ENCODE data around the gene SPATA13.

Gene SPATA13

GRCh38 chr13:24286624-24287023 is 126.1 kb downstream of the SPATA13 start:
- DNase-seq (ENCODE audit: low read depth): no peak
- TF ChIP-seq CTCF (IDR thresholded peaks at IDR 0.05; ENCODE audit: control insufficient read depth, insufficient read depth, low read depth, low read length, missing control alignments): no peak
- H3K4me3 ChIP-seq (ENCODE audit: control insufficient read depth, low read depth, low read length): no peak overlapping the region

- DNase-seq (ENCODE audit: low read depth): no peak
- no peak for TF ChIP-seq CTCF (IDR thresholded peaks at IDR 0.05; ENCODE audit: control insufficient read depth, insufficient read depth, low read depth, low read length, missing control alignments)
- H3K4me3 ChIP-seq (ENCODE audit: control insufficient read depth, low read depth, low read length): no peak overlapping the region
These were observed 127.3 kb downstream of the SPATA13 start for GRCh38 chr13:24287748-24288287.

- no peak overlapping the region for H3K4me3 ChIP-seq (ENCODE audit: control insufficient read depth, low read depth, low read length)
- no peak for TF ChIP-seq CTCF (IDR thresholded peaks at IDR 0.05; ENCODE audit: control insufficient read depth, insufficient read depth, low read depth, low read length, missing control alignments)
- peak; percentile 78 for DNase-seq (ENCODE audit: low read depth)
These were observed 128.3 kb downstream of the SPATA13 start for GRCh38 chr13:24288870-24289269.

- no peak overlapping the region for H3K4me3 ChIP-seq (ENCODE audit: control insufficient read depth, low read depth, low read length)
- no peak for TF ChIP-seq CTCF (IDR thresholded peaks at IDR 0.05; ENCODE audit: control insufficient read depth, insufficient read depth, low read depth, low read length, missing control alignments)
- no peak for DNase-seq (ENCODE audit: low read depth)
These were observed 129.9 kb downstream of the SPATA13 start for GRCh38 chr13:24290280-24290932.

GRCh38 chr13:24292481-24292880 is 132.0 kb downstream of the SPATA13 start:
- DNase-seq (ENCODE audit: low read depth): no peak
- TF ChIP-seq CTCF (IDR thresholded peaks at IDR 0.05; ENCODE audit: control insufficient read depth, insufficient read depth, low read depth, low read length, missing control alignments): no peak
- no peak overlapping the region for H3K4me3 ChIP-seq (ENCODE audit: control insufficient read depth, low read depth, low read length)

- no peak for TF ChIP-seq CTCF (IDR thresholded peaks at IDR 0.05; ENCODE audit: control insufficient read depth, insufficient read depth, low read depth, low read length, missing control alignments)
- DNase-seq (ENCODE audit: low read depth): no peak
- no peak overlapping the region for H3K4me3 ChIP-seq (ENCODE audit: control insufficient read depth, low read depth, low read length)
These were observed 133.2 kb downstream of the SPATA13 start for GRCh38 chr13:24293746-24294145.
